ENCODE results near the gene TGM6.

DNA sequence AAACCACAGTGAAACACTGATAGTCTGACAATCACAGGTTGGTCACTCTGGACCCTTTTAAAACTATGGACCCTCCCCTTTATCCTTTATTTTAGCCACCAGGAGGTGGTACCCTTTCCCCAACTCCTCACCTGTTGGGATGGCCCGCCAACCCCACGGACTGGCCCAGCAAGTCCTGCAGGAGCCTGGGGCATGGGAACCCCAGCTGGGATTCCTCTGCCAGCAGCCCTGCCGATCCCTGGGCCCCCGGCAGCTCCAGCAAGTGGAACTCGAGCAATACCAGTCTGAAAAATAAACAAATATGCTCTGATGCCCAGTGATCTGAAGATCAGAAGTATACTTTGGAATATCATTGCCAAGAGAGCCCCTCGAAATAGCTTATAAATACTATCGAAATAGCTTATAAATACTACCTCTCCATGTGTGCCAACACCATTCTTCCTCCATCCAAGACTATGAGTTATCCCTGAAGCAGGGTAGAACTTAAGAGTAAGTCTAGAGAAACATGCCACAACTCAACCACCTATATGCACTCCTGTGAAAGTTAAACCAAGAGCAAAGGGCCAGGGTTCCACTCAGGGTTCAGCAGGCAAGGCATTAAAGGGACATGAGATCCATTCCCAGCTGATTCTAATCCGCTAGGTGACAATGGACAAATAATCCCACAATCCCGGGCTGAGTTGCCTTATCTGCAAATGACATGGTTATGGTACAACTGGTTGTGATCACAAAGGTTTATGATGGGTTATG lies 83.1 kb downstream of the TGM6 start:
- TF ChIP-seq, protein P1, sequence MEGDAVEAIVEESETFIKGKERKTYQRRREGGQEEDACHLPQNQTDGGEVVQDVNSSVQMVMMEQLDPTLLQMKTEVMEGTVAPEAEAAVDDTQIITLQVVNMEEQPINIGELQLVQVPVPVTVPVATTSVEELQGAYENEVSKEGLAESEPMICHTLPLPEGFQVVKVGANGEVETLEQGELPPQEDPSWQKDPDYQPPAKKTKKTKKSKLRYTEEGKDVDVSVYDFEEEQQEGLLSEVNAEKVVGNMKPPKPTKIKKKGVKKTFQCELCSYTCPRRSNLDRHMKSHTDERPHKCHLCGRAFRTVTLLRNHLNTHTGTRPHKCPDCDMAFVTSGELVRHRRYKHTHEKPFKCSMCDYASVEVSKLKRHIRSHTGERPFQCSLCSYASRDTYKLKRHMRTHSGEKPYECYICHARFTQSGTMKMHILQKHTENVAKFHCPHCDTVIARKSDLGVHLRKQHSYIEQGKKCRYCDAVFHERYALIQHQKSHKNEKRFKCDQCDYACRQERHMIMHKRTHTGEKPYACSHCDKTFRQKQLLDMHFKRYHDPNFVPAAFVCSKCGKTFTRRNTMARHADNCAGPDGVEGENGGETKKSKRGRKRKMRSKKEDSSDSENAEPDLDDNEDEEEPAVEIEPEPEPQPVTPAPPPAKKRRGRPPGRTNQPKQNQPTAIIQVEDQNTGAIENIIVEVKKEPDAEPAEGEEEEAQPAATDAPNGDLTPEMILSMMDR (IDR thresholded peaks at IDR 0.05) = no peak
- TF ChIP-seq POLR2A (IDR thresholded peaks at IDR 0.05) = no peak
